ENCODE results near the gene KDM4F. TPM values are rescaled to one million over a fixed set of nuclear protein-coding genes. Genes with fewer than 3 reads are reported as not detected.

The KDM4F gene
- total RNA-seq, 6 experiments from 2014 or later: not detected

DNA sequence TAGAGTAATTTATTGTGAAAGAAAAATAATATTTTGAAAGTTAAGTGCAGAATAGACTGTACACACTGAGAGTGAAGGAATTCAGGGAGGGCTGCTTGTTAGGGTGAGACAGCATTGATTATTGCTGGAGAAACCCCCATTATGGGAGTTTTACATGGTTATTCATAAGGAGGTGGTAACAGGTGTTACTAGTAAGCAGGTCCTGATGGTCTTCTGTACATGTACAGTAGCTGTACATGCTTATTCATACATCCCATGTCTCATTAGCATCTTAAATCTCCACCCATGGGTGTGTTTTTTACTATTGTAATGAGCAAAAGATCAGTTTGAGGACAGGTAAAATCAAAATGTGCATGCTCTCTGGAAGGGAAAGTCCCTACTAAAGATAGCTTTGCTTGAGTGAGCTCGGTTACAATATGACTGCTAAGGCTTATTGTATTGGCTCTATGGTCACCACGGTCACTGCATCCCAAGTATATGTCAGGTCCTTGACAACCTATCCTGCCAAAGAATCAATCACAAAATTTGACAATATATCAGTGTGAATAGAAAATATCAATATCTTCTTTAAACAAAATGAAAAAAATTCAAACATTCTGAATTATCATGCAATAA lies 6.2 kb downstream of the KDM4F start:
- Histone ChIP-seq H3K9me3 (no peaks in the 10 kb centered on the region), H3K4me1 (no peaks in the 10 kb centered on the region), H3K4me3 (no peak overlapping the region), H3K27ac (no peak overlapping the region), H3K27me3 (no peaks in the 10 kb centered on the region), H3K36me3 (no peaks in the 10 kb centered on the region)
- TF ChIP-seq CTCF (IDR thresholded peaks at IDR 0.05) (no peak), POLR2A (IDR thresholded peaks at IDR 0.05) (no peak)
- no peak for DNase-seq
- no peak for ATAC-seq
- intact Hi-C loops (cut with DNase I): no loop called here
- 36% methylated on average over 2 of the region's 2 CpGs for WGBS (ENCODE audit: insufficient coverage, low coverage, low lambda C conversion rate, missing lambda C conversion rate)

- Histone ChIP-seq H3K36me3 (no peaks in the 10 kb centered on the region), H3K27ac (no peak overlapping the region), H3K9me3 (no peaks in the 10 kb centered on the region), H3K4me1 (no peaks in the 10 kb centered on the region), H3K4me3 (no peak overlapping the region), H3K27me3 (no peaks in the 10 kb centered on the region)
- 93% methylated on average over 3 of the region's 8 CpGs for WGBS (ENCODE audit: insufficient coverage, low coverage, low lambda C conversion rate, missing lambda C conversion rate)
- intact Hi-C loops (cut with DNase I): no loop called here
- ATAC-seq (no peak), DNase-seq (no peak)
- TF ChIP-seq CTCF (IDR thresholded peaks at IDR 0.05): no peak
- TF ChIP-seq POLR2A (IDR thresholded peaks at IDR 0.05): no peak
Observed at GRCh38 chr11:95057959-95058358, 8.7 kb downstream of the KDM4F start.

GRCh38 chr11:95058621-95059020 lies 9.4 kb downstream of the KDM4F start:
- intact Hi-C loops (cut with DNase I): no loop called here
- WGBS (ENCODE audit: insufficient coverage, low coverage, low lambda C conversion rate, missing lambda C conversion rate): no CpG with 5 or more reads among the region's 1 CpG

DNA sequence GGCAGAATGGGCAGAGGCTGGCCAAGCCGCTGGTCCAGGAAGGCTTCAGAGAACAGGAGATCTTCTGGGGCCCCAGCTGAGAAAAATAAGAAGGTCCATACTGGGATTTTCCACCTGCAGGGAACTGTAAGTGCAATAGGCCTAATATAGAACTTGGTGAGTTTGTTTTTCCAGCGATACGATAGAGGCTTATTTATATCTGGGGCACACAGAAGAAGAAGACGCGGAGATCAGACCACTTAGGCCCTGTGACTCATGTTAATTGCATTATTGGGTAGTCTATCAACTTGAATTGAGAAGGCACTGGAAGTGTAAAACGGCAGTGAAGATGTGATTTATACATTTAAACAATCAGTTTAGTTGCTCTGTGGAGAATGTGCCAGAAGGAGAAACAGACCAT lies 9.8 kb downstream of the KDM4F start:
- intact Hi-C loops (cut with DNase I): no loop called here
- TF ChIP-seq CTCF (IDR thresholded peaks at IDR 0.05) (no peak), POLR2A (IDR thresholded peaks at IDR 0.05) (no peak)
- DNase-seq: no peak
- no peak for ATAC-seq
- WGBS (ENCODE audit: insufficient coverage, low coverage, low lambda C conversion rate, missing lambda C conversion rate): 81% methylated on average over 6 of the region's 6 CpGs
- H3K36me3 ChIP-seq: no peaks in the 10 kb centered on the region
- H3K27me3 ChIP-seq: no peaks in the 10 kb centered on the region
- H3K9me3 ChIP-seq: no peaks in the 10 kb centered on the region
- H3K4me3 ChIP-seq: no peak overlapping the region
- no peak overlapping the region for H3K27ac ChIP-seq
- no peaks in the 10 kb centered on the region for H3K4me1 ChIP-seq

More at GRCh38 chr11:95058621-95059020, 9.4 kb downstream of the KDM4F start:
- Histone ChIP-seq H3K9me3 (no peaks in the 10 kb centered on the region), H3K27ac (no peak overlapping the region), H3K4me1 (no peaks in the 10 kb centered on the region), H3K4me3 (no peak overlapping the region), H3K27me3 (no peaks in the 10 kb centered on the region), H3K36me3 (no peaks in the 10 kb centered on the region)
- no peak for DNase-seq
- no peak for TF ChIP-seq POLR2A (IDR thresholded peaks at IDR 0.05)
- no peak for TF ChIP-seq CTCF (IDR thresholded peaks at IDR 0.05)
- ATAC-seq: no peak

- intact Hi-C loops (cut with DNase I): no loop called here
- ATAC-seq (no peak), DNase-seq (no peak)
- TF ChIP-seq CTCF (IDR thresholded peaks at IDR 0.05): no peak
- H3K27me3 ChIP-seq: no peaks in the 10 kb centered on the region
- no peaks in the 10 kb centered on the region for H3K9me3 ChIP-seq
- H3K4me3 ChIP-seq: no peak overlapping the region
- no peak overlapping the region for H3K27ac ChIP-seq
- H3K4me1 ChIP-seq: peaks cover 0 to 8% (median 3%) of the 10 kb centered on the region in 4 donors
- no peaks in the 10 kb centered on the region for H3K36me3 ChIP-seq
- 100% methylated on average over 1 of the region's 1 CpG for WGBS (ENCODE audit: insufficient coverage, low coverage, low lambda C conversion rate, missing lambda C conversion rate)
Observed at GRCh38 chr11:95065336-95065735, 16.1 kb downstream of the KDM4F start.

Data from right lobe of liver (tissue), 6 donors.